DMS53 treated with DMSO at 0.1 percent for 48 hours (cell line): Measurements from ENCODE around the gene AMOTL1.

ENCODE experiments used
- DNase-seq: peaks from one replicate; lab custom pipeline; 2025; ENCODE audit not compliant: unreplicated experiment; lab: John Stamatoyannopoulos, UW

The AMOTL1 gene

GRCh38 chr11:94853836-94854235 is 85.7 kb downstream of the AMOTL1 start:
- no peak for DNase-seq

- no peak for DNase-seq
Measured at GRCh38 chr11:94854770-94855633, 86.8 kb downstream of the AMOTL1 start.

DNA sequence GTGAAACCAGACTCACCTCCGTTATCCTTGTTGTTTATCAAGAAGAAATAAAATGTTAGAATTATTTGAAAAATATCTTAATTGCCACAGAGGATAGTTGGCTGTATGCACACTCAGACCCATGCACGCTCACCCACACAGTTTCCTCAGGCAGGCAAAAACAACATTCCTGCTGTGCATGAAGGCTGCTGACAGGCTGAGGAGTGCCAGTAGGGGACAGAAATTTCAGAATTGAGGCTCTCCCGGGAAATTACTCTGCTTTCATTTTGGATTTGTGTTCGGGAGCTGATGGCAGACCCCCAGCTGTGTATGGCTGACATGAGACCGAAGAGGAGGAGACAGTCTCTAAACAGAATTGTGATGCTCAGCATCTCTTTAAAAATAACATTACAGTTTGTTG is 87.5 kb downstream of the AMOTL1 start:
- no peak for DNase-seq

DNA sequence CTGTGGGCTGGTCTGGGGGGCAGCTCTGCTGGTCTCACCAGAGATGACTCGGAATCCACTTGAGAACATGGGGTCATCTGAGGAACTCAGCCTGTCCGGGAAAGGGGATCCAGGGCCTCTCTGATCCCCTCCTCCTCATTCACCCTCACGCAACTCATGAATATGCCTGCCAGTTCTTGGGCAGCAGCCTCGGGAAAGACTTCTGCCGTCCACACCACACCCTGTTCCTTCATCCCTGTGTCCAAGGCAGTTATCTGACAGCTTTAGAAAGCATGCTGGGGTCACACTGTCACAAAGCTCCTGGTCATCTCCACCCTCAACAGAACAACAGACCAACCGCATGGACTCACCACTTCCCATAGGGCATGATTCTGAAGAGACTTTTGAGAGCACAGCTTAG is 88.3 kb downstream of the AMOTL1 start:
- DNase-seq: no peak

- DNase-seq: no peak
Measured at GRCh38 chr11:94857337-94857736, 89.2 kb downstream of the AMOTL1 start.

DNA sequence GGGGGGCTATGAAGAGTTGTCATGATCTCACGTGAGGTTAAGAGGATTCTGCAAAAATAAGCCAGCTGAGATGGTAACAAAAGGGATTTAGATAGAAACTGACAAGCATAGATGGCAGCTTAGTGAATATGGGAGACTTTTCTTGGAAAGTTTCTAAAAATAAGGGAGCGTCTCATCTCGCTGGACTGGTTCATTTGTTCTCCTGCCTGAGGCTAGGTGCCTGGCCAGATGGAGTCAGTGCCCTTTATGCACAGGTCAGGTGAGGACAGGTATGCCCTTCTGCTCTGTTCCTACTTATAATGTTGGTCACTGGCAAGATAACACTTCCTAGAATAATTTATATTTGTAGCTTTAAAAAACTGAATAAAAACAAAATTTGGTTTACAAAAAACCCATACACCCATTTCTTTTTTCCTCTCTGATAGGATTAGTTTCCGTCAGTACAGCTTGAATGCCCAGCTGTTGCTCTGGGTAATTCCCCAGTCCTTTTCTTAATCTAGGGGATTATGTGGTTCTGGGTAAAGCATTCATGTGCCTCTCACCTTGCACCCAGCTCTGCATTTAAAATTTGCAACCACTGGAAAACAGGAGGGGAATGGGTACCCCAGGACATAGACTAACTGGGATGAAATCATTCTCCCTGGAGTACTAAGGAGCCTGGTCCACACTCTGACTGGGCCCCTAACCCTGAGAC is 90.0 kb downstream of the AMOTL1 start:
- no peak for DNase-seq

- no peak for DNase-seq
Measured at GRCh38 chr11:94860333-94860732, 92.2 kb downstream of the AMOTL1 start.

DNA sequence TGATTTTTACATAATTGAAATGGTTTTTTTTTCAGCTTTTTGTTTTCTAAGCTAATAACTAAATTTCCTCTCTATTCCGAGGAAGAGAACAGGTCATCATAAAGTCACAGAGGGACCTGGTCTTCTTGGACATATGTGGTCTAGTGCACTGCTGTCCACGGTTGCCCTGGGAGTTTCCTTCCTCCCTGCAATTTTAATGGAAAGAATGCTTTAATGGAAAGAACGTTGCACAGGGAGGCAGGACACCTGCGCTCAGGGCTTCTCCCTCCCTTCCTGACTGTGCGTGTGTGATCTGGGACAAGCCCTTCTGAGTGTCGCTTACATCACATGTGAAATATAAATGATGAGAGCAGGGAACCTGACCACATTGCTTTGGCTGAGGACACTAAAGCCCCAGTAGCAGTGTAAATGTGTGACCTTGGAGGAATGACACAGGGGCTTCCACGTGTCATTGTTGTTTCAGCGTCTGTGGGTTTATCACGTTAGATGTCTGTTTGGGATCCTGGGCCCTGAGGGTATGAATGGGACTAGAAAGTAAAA is 93.2 kb downstream of the AMOTL1 start:
- no peak for DNase-seq

- DNase-seq: no peak
Measured at GRCh38 chr11:94862926-94863880, 95.0 kb downstream of the AMOTL1 start.

DNA sequence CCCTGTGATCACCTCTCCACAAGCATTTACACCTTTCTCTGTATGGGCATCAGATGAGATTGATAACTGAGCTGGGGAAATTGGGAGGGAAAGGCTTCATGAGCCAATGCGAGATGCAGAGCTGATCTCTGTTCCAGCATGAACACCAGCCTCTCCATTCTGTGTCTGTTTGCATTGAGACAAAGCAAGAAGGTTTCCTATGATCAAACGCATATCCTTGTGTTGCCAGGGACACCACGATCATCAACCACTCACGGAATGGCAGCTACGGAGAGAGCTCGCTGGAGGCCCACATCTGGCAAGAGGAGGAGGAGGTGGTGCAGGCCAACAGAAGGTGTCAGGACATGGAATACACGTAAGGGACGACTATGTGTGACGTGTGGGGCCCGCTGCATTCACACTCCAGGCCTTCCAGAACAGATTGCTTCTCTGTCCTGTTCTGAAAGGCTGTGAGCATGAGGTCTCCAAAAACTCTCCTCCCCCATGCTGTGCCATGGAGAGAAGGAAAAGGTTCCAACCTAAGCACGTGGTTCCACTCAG is 96.4 kb downstream of the AMOTL1 start:
- DNase-seq: no peak

GRCh38 chr11:94866231-94866822 is 98.2 kb downstream of the AMOTL1 start:
- DNase-seq: no peak

- DNase-seq: no peak
Measured at GRCh38 chr11:94866936-94867795, 99.0 kb downstream of the AMOTL1 start.

GRCh38 chr11:94868468-94868867 is 100.3 kb downstream of the AMOTL1 start:
- no peak for DNase-seq

DNA sequence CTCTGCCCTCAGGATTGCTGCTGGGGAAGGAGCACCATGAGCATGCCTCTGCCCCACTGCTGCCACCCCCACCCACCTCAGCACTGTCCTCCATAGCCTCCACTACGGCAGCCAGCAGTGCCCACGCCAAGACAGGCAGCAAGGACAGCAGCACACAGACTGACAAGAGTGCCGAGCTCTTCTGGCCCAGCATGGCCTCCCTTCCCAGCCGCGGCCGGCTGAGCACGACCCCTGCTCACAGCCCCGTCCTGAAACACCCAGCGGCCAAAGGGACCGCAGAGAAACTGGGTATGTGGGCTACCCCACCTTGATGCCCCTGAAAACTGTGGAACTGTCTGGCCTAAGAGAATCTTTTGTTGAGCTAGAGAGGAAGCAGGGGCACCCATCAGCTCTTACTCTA is 101.0 kb downstream of the AMOTL1 start:
- no peak for DNase-seq

DNA sequence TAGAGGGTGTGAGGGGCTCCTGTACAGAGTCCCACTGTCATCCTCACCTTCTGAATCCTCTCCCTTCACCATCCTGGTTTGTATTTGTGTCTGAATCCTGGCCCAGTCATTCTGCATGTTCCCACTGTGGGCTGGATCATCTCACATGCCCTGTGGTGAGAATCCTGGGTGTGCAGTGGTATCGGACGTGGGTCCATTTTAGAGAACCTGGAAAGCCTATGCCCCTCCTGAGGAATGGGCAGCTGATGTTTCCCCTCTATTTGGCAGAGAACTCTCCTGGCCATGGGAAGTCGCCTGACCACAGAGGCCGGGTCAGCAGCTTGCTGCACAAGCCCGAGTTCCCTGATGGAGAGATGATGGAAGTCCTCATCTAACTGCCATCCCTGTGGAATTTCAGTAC is 102.3 kb downstream of the AMOTL1 start:
- DNase-seq: no peak

DNA sequence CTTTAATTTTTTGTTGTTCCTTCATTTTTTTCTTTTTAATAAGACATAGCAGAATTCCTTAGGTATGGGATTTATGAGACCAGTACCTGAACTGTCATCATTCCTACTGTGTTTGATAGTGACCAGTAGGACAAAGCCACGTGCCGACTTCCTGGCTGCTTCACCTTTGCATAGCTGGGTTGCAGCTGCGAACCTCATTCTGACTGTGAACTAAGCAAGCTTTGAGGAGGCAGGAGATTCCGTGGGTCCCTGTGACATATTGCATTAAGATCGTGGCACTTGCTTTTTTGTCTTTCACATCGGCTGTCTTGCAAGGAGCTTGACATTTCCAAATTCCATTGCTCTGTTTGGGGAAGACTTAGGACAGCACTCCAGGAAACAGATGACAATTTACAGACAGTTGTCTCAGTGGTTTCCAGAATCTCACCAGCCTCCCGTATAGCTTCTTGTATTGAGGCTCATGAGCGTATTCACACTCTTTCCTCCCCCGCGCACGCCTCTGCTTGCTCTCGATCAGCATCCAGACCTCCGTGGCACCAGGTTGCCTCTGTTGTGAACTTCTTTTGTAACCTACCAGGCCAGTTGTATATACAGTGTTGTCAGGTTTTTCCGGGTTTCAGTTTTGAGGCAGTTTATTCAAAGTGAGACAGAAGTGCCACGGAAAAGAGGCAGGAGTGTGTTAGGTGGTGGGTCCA is 103.5 kb downstream of the AMOTL1 start:
- no peak for DNase-seq

- no peak for DNase-seq
Measured at GRCh38 chr11:94873916-94874540, 105.9 kb downstream of the AMOTL1 start.

- peak; percentile 46 for DNase-seq
Measured at GRCh38 chr11:94876222-94876621, 108.1 kb downstream of the AMOTL1 start.
